ENCODE data around the gene PPP1R16B. TPM values are rescaled to one million over a fixed set of nuclear protein-coding genes. Genes with fewer than 3 reads are reported as not detected.
A peak's percentile ranks its signal among the peaks of the same experiment; 100 is the strongest.

The PPP1R16B gene
- total and polyA plus RNA-seq, 5 donors from 2014 or later = 16.5 to 84.1 (median 25.1) TPM

GRCh38 chr20:38766071-38766470, 39.4 kb upstream of the PPP1R16B start:
- Mint-ChIP-seq H3K36me3 (peaks cover 63% of the 10 kb centered on the region), H3K27ac (peak overlapping the region in 1 of 3 donors; percentile 26), H3K4me3 (no peak overlapping the region), H3K27me3 (no peaks in the 10 kb centered on the region), H3K9me3 (no peaks in the 10 kb centered on the region), H3K4me1 (peaks cover 0 to 8% (median 0%) of the 10 kb centered on the region in 4 donors)
- DNase-seq (no peak), ATAC-seq (ENCODE audit: low read depth in 2 of 2) (no peak)
- Histone ChIP-seq H3K9me3 (ENCODE audit: control insufficient read depth in 2 of 2, low read length in 2 of 2) (no peaks in the 10 kb centered on the region), H3K36me3 (ENCODE audit: control insufficient read depth, insufficient read depth, low read length) (peaks cover 78% of the 10 kb centered on the region), H3K27me3 (ENCODE audit: control insufficient read depth, insufficient read depth, low read length) (no peaks in the 10 kb centered on the region), H3K27ac (ENCODE audit: insufficient read depth, low read length, poor library complexity, severe bottlenecking) (no peak overlapping the region), H3K4me1 (ENCODE audit: control insufficient read depth, insufficient read depth, low read length, poor library complexity, severe bottlenecking) (no peaks in the 10 kb centered on the region), H3K4me3 (ENCODE audit: low read depth, low read length) (no peak overlapping the region)

GRCh38 chr20:38769376-38770295, 35.9 kb upstream of the PPP1R16B start:
- H3K36me3 ChIP-seq (ENCODE audit: control insufficient read depth, insufficient read depth, low read length) = peaks cover 72% of the 10 kb centered on the region
- H3K27ac Mint-ChIP-seq = peak overlapping the region in 1 of 3 donors; percentile 62

GRCh38 chr20:38770546-38770945, 35.0 kb upstream of the PPP1R16B start:
- ATAC-seq (ENCODE audit: low read depth in 2 of 2) = no peak
- peaks cover 0 to 9% (median 2%) of the 10 kb centered on the region in 4 donors for H3K4me1 Mint-ChIP-seq
- peaks cover 65% of the 10 kb centered on the region for H3K36me3 Mint-ChIP-seq
- Histone ChIP-seq H3K4me1 (ENCODE audit: control insufficient read depth, insufficient read depth, low read length, poor library complexity, severe bottlenecking) (no peaks in the 10 kb centered on the region), H3K27me3 (ENCODE audit: control insufficient read depth, insufficient read depth, low read length) (no peaks in the 10 kb centered on the region), H3K36me3 (ENCODE audit: control insufficient read depth, insufficient read depth, low read length) (peaks cover 66% of the 10 kb centered on the region), H3K4me3 (ENCODE audit: low read depth, low read length) (no peak overlapping the region), H3K27ac (ENCODE audit: insufficient read depth, low read length, poor library complexity, severe bottlenecking) (no peak overlapping the region), H3K9me3 (ENCODE audit: control insufficient read depth in 2 of 2, low read length in 2 of 2) (peaks cover 0 to 5% of the 10 kb centered on the region in 2 experiments)
- H3K27ac Mint-ChIP-seq = no peak overlapping the region
- H3K9me3 Mint-ChIP-seq = peaks cover 0 to 7% (median 3%) of the 10 kb centered on the region in 7 donors
- no peak overlapping the region for H3K4me3 Mint-ChIP-seq
- no peak for DNase-seq
- H3K27me3 Mint-ChIP-seq = no peaks in the 10 kb centered on the region

More at GRCh38 chr20:38769376-38770295, 35.9 kb upstream of the PPP1R16B start:
- Mint-ChIP-seq H3K9me3 (peaks cover 0 to 7% (median 3%) of the 10 kb centered on the region in 7 donors), H3K27me3 (no peaks in the 10 kb centered on the region), H3K4me1 (peaks cover 0 to 9% (median 2%) of the 10 kb centered on the region in 4 donors), H3K4me3 (no peak overlapping the region), H3K36me3 (peaks cover 70% of the 10 kb centered on the region)
- H3K4me1 ChIP-seq (ENCODE audit: control insufficient read depth, insufficient read depth, low read length, poor library complexity, severe bottlenecking) = no peaks in the 10 kb centered on the region
- H3K4me3 ChIP-seq (ENCODE audit: low read depth, low read length) = no peak overlapping the region
- ATAC-seq (ENCODE audit: low read depth in 2 of 2) (no peak), DNase-seq (no peak)
- H3K27me3 ChIP-seq (ENCODE audit: control insufficient read depth, insufficient read depth, low read length) = no peaks in the 10 kb centered on the region
- no peak overlapping the region for H3K27ac ChIP-seq (ENCODE audit: insufficient read depth, low read length, poor library complexity, severe bottlenecking)
- H3K9me3 ChIP-seq (ENCODE audit: control insufficient read depth in 2 of 2, low read length in 2 of 2) = peaks cover 0 to 5% of the 10 kb centered on the region in 2 experiments

- Mint-ChIP-seq H3K9me3 (peaks cover 0 to 7% (median 3%) of the 10 kb centered on the region in 7 donors), H3K4me3 (no peak overlapping the region), H3K27ac (peak overlapping the region in 1 of 3 donors; percentile 51), H3K27me3 (no peaks in the 10 kb centered on the region), H3K36me3 (peaks cover 63% of the 10 kb centered on the region), H3K4me1 (peaks cover 0 to 9% (median 2%) of the 10 kb centered on the region in 4 donors)
- no peak overlapping the region for H3K27ac ChIP-seq (ENCODE audit: insufficient read depth, low read length, poor library complexity, severe bottlenecking)
- H3K36me3 ChIP-seq (ENCODE audit: control insufficient read depth, insufficient read depth, low read length) = peaks cover 62% of the 10 kb centered on the region
- DNase-seq = no peak
- H3K4me3 ChIP-seq (ENCODE audit: low read depth, low read length) = no peak overlapping the region
- no peak for ATAC-seq (ENCODE audit: low read depth in 2 of 2)
- no peaks in the 10 kb centered on the region for H3K27me3 ChIP-seq (ENCODE audit: control insufficient read depth, insufficient read depth, low read length)
- H3K4me1 ChIP-seq (ENCODE audit: control insufficient read depth, insufficient read depth, low read length, poor library complexity, severe bottlenecking) = no peaks in the 10 kb centered on the region
- peaks cover 0 to 5% of the 10 kb centered on the region in 2 experiments for H3K9me3 ChIP-seq (ENCODE audit: control insufficient read depth in 2 of 2, low read length in 2 of 2)
These were observed 34.5 kb upstream of the PPP1R16B start for GRCh38 chr20:38770970-38771369.

GRCh38 chr20:38771621-38772020, 33.9 kb upstream of the PPP1R16B start:
- peaks cover 55% of the 10 kb centered on the region for H3K36me3 ChIP-seq (ENCODE audit: control insufficient read depth, insufficient read depth, low read length)
- no peak overlapping the region for H3K4me3 ChIP-seq (ENCODE audit: low read depth, low read length)
- peaks cover 0 to 5% of the 10 kb centered on the region in 2 experiments for H3K9me3 ChIP-seq (ENCODE audit: control insufficient read depth in 2 of 2, low read length in 2 of 2)
- H3K27ac ChIP-seq (ENCODE audit: insufficient read depth, low read length, poor library complexity, severe bottlenecking) = no peak overlapping the region
- no peaks in the 10 kb centered on the region for H3K27me3 ChIP-seq (ENCODE audit: control insufficient read depth, insufficient read depth, low read length)
- peaks cover 0 to 7% (median 3%) of the 10 kb centered on the region in 7 donors for H3K9me3 Mint-ChIP-seq
- no peaks in the 10 kb centered on the region for H3K27me3 Mint-ChIP-seq
- DNase-seq (no peak), ATAC-seq (ENCODE audit: low read depth in 2 of 2) (no peak)
- no peak overlapping the region for H3K4me3 Mint-ChIP-seq
- H3K27ac Mint-ChIP-seq = peak overlapping the region in 1 of 3 donors; percentile 51
- no peaks in the 10 kb centered on the region for H3K4me1 ChIP-seq (ENCODE audit: control insufficient read depth, insufficient read depth, low read length, poor library complexity, severe bottlenecking)
- peaks cover 64% of the 10 kb centered on the region for H3K36me3 Mint-ChIP-seq
- H3K4me1 Mint-ChIP-seq = peaks cover 0 to 9% (median under 1%) of the 10 kb centered on the region in 4 donors

- Mint-ChIP-seq H3K4me3 (no peak overlapping the region), H3K9me3 (peaks cover 0 to 7% (median 3%) of the 10 kb centered on the region in 7 donors), H3K4me1 (peaks cover 0 to 14% (median under 1%) of the 10 kb centered on the region in 4 donors), H3K36me3 (peaks cover 46% of the 10 kb centered on the region), H3K27ac (peak overlapping the region in 1 of 3 donors; percentile 13), H3K27me3 (no peaks in the 10 kb centered on the region)
- Histone ChIP-seq H3K4me3 (ENCODE audit: low read depth, low read length) (no peak overlapping the region), H3K4me1 (ENCODE audit: control insufficient read depth, insufficient read depth, low read length, poor library complexity, severe bottlenecking) (no peaks in the 10 kb centered on the region), H3K27ac (ENCODE audit: insufficient read depth, low read length, poor library complexity, severe bottlenecking) (no peak overlapping the region), H3K9me3 (ENCODE audit: control insufficient read depth in 2 of 2, low read length in 2 of 2) (peaks cover 0 to 5% of the 10 kb centered on the region in 2 experiments), H3K36me3 (ENCODE audit: control insufficient read depth, insufficient read depth, low read length) (peaks cover 33% of the 10 kb centered on the region), H3K27me3 (ENCODE audit: control insufficient read depth, insufficient read depth, low read length) (no peaks in the 10 kb centered on the region)
- ATAC-seq (ENCODE audit: low read depth in 2 of 2) (no peak), DNase-seq (no peak)
These were observed 31.3 kb upstream of the PPP1R16B start for GRCh38 chr20:38774167-38774566.

- DNase-seq (no peak), ATAC-seq (ENCODE audit: low read depth in 2 of 2) (no peak)
- H3K4me3 ChIP-seq (ENCODE audit: low read depth, low read length) = no peak overlapping the region
- H3K36me3 Mint-ChIP-seq = peaks cover 35% of the 10 kb centered on the region
- peaks cover 0 to 12% (median 2%) of the 10 kb centered on the region in 4 donors for H3K4me1 Mint-ChIP-seq
- H3K9me3 Mint-ChIP-seq = peaks cover 0 to 7% (median 3%) of the 10 kb centered on the region in 7 donors
- H3K36me3 ChIP-seq (ENCODE audit: control insufficient read depth, insufficient read depth, low read length) = peaks cover 29% of the 10 kb centered on the region
- H3K9me3 ChIP-seq (ENCODE audit: control insufficient read depth in 2 of 2, low read length in 2 of 2) = peaks cover 0 to 5% of the 10 kb centered on the region in 2 experiments
- no peaks in the 10 kb centered on the region for H3K27me3 ChIP-seq (ENCODE audit: control insufficient read depth, insufficient read depth, low read length)
- H3K27ac Mint-ChIP-seq = no peak overlapping the region
- no peaks in the 10 kb centered on the region for H3K27me3 Mint-ChIP-seq
- no peak overlapping the region for H3K4me3 Mint-ChIP-seq
- H3K27ac ChIP-seq (ENCODE audit: insufficient read depth, low read length, poor library complexity, severe bottlenecking) = no peak overlapping the region
- no peaks in the 10 kb centered on the region for H3K4me1 ChIP-seq (ENCODE audit: control insufficient read depth, insufficient read depth, low read length, poor library complexity, severe bottlenecking)
These were observed 29.1 kb upstream of the PPP1R16B start for GRCh38 chr20:38776363-38776762.

Measured in CD4-positive, CD25-positive, alpha-beta regulatory T cell (primary cell).